NCI-H2196 (cell line): ENCODE data around the gene PDGFRA.

Source experiments
- DNase-seq: peaks from one replicate; lab custom pipeline; 2025; ENCODE audit not compliant: unreplicated experiment; lab: John Stamatoyannopoulos, UW

PDGFRA gene

DNA sequence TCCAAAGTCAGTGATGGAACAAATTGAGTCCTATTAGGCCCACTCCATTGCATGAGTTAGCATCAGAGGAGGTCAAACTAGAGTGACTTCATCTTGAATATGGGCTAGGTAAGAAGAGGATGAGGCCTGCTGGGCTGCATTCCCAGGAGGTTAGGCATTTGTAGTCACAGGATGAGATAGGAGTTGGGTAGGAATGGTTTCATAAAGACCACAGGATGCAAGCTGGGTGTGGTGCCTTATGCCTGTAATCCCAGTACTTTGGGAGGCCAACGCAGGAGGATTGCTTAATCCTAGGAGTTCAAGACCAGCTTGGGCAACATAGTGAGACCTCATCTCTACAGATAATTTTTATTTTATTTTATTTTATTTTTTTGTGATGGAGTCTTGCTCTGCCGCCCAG, 26.8 kb downstream of the PDGFRA start:
- no peak for DNase-seq

DNA sequence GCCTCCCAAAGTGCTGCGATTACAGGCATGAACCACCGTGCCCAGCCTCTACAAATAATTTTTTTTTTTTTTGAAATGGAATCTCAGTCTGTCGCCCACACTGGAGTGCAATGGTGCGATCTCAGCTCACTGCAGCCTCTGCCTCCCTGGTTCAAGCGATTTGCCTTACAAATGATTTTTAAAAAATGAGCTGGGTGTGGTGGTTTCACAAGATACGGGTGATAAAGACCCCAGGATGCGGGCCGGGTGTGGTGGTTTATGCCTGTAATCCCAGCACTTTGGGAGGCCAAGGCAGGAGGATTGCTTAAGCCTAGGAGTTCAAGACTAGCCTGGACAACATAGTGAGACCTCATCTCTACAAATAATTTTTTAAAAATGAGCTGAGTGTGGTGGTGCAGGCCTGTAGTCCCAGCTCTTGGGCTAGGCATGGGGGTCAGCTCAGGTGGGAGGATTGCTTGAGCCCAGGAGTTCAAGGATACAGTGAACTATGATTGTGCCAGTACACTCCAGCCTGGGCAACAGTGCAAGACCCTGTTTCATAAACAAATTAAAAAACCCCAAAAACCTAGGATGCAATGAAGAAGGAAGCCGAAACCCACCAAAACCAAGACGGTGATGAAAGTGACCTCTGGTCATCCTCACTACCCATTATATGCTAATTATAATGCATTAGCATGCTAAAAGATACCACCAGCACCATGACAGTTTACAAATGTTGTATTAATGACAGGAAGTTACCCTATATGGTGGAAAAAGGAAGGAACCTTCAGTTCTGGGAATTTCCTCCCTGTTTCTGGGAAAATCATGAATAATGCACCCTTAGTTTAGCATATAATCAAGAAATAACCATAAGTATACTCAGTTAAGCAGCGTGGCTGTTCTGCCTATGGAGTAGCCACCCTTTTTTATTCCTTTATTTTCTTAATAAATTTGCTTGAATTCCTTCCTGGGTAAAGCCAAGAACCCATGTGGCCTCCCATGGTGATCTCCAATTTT, 27.7 kb downstream of the PDGFRA start:
- DNase-seq: no peak

DNA sequence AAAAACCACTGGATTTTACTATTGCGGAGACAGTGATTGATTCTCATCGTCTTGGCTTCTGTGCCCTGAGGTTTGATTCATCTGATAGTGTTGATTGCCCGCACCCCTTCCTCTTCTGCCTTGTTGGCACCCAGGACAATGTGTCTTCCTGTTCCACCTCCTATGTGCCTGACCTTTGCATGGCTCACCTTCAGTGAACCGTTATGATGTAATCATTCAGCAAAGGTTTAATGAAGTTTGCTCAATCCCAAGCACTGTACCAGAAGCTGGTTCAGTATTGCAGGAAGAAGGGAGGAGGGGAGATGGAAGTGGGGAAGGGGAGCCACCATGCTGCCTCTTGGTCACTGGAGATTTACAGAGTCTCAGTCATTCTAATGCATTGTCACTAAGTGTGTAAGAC, 36.3 kb downstream of the PDGFRA start:
- DNase-seq: no peak

DNA sequence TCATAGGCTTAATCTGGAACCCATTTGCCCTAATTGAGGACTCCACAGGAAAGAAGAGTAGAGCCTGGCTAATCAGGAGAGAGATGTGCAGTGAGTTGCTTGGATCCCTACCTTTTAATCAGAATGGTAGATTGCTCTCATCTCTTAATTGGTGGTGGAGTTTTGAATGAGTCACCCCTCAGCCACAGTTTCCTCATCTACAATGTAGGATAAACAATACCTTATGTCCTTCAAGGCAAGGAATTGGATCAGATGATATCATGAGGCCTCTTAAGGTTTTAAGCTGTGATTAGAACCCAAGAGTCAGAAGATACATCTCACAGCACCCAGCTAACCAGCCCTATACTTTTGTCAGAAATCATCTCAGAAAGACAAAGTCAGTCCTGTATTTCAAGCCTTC, 39.1 kb downstream of the PDGFRA start:
- DNase-seq: no peak

DNA sequence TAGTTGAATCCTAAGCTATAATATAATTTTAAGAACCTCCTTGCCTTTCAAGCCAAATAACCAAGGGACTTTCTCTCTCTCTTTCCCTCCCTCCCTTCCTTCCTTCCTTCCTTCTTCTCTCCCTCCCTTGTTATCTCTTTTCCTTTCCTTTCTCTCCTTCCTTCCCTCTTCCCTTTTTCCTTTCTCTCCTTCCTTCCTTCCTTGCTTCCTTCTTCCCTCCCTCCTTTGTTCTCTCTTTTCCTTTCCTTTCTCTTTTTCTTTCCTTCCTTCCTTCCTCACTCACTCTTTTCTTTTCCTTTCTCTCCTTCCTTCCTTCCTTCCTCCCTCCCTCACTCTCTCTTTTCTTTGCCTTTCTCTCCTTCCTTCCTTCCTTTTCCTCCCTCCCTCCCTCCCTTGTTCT, 42.4 kb downstream of the PDGFRA start:
- no peak for DNase-seq

DNA sequence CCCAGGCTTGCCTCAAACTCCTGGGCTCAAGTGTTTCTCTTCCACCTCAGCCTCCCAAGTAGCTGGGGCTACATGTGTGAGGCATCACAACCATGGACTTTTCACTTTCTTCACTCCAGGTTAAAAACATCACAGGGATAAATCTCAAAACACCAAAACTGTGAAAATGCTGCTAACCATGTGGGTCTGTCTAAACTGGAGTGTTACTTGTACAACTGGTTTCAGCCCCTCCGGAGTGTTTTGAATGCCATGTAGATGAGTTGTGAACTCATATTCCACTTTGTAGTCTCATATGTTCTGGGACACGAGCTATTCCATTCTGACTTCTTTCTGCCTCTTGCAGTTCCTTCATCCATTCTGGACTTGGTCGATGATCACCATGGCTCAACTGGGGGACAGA, 43.0 kb downstream of the PDGFRA start:
- DNase-seq: no peak

DNA sequence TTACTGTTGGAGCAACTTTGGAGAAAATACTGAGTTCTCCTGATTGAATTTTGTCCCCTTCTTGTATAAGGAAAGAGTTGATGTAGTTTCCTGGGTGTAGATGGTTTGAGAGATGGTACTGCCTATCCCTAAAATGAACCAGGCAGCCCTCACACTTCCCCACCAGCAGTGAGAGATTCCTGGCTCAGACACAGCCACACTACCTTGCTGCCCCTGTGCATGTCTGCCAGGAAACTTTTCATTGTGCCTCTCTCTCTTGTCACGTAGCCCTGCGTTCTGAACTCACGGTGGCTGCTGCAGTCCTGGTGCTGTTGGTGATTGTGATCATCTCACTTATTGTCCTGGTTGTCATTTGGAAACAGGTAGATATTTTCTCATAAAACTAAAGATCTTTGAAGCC, 45.2 kb downstream of the PDGFRA start:
- DNase-seq: no peak

DNA sequence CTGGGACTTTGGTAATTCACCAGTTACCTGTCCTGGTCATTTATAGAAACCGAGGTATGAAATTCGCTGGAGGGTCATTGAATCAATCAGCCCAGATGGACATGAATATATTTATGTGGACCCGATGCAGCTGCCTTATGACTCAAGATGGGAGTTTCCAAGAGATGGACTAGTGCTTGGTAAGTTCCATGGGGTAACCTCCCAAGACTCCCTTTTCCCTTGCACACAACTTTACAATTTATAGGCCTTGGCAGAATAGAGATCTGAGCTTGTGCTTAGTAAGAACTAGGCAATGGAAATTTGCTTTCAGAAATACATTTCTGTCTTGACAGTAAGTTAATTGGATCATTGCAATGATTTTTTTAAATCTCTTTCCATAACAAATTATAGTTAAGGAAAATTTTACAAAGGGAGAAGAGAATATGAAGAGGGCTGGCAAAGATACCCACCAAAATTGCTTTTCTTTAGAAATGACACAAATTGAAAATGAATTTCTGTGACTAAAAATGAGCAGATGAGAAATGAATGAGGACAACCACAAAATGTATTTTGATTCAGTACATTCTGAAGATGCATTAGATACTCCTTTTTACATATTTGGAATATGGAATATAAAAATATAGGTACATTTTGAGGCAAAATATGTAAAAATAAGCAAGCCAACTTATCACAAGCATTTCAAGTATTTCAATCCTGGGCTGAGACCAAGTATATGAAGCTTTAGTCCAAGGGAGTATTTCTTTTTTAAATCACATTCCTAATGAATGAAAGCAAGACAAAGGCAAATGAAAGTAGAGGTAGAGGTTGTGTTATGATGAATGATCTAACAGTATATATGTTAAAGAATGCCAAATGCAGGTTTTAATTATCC, 45.9 kb downstream of the PDGFRA start:
- no peak for DNase-seq

DNA sequence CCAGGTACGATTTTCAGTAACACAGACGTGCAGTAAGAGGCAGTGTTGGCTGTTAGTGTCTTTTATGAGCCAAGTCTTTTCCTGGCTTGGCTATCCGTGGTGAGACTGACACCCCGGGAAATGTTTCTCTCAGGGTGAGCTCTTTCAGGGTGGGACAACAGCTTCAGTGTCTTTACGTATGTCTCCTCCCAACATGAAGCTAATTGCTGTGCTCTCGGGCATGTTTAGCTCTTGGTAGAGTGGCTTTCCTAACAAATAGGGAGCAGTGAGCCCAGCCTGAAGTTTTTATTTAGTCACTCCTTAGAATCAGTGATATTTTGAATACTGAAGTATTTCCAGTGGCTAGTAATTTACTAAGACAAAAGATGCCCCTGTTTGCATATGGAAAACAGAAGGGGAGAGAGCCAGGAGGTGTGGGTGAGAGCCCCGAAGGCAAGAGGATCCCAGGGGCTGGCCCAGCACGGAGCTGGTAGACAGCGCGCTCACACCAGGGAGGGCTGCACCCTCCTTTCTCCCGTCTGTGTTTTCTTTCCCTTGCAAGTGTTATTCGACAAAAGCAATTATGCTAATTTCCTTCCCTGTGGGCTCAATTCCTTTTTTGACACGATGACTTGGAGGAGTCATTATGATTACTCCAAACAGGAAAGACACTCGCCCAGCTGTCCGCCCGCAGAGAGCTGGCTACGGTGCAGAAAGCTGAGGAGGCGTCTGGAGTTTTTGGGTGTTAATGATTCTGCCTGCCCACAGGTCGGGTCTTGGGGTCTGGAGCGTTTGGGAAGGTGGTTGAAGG, 47.7 kb downstream of the PDGFRA start:
- no peak for DNase-seq

DNA sequence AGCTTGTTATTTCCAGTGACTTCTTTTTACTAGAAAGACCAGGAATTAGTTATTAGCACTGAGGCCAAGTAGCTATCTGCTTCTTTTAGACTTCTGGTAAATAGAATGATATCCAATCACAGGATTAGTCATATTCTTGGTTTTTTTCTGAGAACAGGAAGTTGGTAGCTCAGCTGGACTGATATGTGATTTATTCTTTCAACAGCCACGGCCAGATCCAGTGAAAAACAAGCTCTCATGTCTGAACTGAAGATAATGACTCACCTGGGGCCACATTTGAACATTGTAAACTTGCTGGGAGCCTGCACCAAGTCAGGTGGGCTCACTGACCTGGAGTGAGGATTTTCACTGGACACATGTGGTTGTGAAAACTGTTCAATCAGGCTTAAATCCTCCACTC, 48.6 kb downstream of the PDGFRA start:
- DNase-seq: no peak

DNA sequence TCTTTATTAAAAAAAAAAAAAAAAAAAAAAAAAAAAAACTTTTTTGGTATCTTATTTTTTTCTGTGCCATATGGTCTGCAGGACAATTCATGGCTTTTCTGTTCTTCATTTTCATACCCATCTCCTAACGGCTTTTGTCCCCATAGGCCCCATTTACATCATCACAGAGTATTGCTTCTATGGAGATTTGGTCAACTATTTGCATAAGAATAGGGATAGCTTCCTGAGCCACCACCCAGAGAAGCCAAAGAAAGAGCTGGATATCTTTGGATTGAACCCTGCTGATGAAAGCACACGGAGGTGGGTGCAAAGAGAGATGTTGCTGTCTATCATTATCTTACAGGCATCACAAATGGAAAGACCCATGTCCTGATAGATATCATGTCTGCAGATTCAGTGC, 49.1 kb downstream of the PDGFRA start:
- no peak for DNase-seq

DNA sequence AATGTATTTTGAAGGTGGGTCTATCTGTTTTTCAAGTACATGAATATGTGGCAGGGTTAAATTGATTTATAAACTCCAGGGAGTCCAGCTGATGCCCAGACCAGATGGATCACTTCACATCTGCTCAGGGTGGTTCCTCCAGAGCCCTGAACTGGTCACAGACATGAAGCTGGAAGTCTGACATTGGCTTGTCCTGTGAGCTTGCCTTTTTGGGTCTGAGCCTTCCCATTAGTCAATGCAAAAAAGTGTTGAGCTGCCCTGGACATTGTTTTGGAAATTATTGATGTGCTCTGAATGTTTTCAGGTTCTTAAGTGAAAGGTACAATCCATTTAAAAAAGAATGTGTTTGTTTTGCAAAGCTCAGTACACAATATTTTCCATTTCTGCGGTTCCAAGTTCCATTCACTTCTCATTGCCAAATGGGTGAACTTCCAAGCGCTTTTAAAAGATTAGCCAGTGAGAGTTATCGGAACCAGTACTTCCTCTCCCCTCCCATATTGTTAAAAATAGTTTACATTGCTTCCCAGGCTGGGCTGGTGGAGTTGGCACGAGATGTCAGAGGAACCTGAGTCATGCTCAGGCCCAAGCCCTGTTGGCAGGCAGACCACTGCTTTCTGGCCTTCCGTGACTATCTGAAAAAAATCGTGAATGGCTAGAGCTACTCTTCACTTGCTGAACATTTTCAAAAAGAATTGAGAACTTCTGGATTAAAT, 52.1 kb downstream of the PDGFRA start:
- DNase-seq: no peak

DNA sequence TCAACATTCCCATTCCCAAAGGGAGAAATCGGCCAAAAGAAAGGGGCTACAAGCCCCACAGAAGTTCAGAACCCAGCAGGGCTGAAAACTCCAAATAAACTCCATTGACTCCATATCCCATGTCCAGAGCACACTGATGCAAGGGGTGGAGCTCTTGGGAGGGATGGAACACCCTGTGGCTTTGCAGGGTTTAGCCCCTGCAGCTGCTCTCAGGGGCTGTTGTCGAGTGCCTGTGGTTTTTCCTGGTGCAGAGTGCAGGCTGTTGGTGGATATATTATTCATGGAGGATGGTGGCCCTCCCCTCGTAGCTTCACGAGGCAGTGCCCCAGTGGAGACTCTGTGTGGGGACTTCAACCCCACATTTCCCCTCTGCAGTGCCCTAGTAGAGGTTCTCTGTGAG, 53.7 kb downstream of the PDGFRA start:
- no peak for DNase-seq

DNA sequence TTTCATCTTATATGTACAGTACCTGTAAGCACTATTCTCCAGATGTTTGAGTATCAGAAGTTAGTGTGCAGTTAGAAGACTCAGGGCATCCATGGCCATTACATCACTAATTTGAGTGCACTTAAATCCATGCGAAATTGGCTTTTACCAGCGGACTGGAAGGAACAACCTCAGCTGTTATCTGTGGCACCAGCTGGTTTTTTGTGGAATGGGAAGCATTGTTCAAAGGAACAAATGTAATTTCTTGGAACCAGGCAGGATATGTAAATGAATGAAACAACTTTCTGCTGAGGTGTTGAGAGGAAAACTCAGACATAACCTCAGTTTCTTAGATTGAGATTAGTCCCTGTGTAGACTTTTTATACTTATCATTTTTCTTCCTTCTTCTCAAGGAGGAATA, 60.2 kb downstream of the PDGFRA start:
- no peak for DNase-seq

DNA sequence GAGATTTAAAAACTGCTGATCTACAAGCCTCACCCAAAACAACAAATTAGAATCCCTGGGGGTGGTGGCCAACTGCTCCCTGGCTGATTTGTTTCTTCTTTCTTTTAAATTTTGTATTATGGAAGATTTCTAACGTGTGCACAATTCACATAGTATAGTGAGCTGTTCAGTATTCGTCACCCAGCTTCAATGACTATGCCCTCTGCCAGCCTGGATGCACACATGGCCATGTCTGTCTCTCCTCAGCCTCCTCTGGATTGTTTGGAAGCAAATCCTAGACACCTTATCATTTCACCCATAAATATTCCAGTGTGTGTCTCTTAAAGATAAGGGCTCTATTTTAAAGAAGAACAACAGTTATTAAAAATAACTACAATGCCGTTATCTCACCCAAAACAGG, 61.9 kb downstream of the PDGFRA start:
- DNase-seq: no peak

DNA sequence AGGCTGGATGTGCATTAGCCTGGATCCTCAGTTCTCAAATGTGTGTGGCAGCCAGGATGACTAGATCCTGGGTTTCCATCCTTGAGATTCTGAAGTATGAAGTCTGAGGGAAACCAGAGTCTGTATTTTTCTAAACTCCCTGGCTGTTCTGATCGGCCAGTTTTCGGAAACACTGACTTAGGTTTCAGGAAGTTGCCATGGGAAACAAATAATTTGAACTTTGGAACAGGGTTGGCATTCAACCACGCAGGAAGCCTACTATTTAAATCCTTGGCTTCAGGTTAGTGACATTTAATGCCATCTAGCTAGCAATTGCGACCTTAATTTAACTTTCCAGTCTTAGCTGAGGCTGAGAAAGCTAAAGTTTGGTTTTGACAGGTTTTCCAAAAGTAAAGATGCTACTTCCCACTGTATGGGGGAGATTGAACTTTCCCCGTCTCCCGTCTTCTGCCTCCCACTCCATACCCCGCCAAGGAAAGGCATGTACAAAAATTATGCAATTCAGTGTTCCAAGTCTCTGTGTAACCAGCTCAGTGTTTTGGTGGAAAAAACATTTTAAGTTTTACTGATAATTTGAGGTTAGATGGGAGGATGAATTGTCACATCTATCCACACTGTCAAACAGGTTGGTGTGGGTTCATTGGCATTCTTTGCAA, 67.6 kb downstream of the PDGFRA start:
- DNase-seq: no peak

DNA sequence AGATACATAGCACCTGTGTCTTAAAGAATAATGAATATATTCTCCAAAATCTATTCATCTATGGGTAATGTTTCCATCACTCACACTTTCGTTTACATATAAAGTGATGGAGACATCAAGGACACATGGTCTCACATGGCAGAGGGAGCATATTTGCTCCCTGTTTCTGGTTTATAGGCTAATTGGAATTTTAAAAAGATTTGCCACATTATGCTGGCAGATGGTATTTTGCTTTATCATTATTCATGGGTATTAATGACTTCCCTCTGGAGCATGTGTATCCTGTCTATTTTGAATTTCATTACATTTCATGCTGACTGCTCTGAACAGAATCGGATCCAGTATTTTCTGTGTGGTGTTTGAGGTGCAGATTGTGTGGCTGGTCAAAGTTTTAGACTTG, 79.0 kb downstream of the PDGFRA start:
- no peak for DNase-seq

DNA sequence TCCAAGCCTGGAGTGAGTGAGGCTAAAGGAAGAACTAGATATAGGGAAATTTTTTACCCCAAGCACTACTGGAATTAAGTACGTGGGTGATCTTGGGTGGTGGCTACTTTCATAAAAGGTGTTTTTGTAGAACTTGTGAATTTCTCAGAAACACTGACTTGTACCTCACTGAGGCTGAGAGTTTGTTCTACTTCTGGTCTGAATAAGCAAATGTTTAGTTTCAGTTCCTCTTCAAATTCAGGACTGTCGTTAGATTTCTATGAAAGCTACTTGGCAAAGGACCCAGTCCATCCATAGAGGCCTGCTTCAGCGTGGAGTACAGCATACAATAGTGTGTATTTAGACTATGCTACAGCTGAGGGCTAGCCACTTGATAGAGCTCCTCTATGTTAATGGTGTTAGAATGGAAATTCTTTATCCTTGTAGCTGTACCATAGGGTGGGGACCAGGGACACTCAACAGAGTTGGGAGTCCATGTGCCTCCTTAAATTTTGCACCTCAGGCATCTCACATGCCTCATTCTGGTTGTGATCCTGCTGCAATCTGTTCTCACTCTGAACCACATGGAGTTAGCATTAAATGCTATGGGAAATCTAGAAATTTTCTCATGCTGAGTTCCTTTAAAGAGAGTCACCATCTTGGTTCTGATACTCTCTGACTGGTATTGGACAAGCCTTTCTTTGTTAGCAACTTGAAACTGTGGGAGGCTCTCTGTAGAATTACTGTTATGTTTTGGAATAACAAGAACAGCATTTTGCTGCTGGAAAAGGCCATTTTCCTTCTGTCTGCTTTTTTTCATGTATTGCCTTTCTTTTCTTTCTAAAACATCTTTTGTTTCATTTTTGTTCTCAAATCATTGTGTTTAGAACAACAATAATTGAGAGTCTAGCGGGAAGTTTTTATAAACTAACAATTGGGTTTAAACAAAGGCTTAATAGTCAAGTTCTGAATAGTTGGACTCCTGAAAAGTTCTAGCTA, 86.8 kb downstream of the PDGFRA start:
- DNase-seq: no peak

DNA sequence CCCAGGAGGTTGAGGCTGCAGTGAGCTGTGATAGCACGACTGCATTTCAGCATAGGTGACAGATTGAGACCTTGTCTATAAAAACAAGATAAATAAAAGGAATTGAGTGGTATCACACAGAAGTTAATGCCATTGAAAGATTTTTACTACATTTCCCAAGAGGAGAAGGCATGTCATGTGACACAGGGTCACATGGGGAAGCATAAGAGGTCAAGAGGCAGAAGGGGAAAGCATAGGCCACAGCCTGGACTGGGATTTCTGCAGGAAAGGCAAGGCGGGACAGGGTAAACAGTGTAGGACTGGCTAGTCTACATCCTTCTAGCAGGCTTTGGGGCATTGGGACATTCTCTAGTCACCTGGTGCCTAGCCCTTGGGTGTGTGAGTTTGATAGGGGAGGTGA, 88.6 kb downstream of the PDGFRA start:
- DNase-seq: no peak
